Stimulated activated CD8-positive, alpha-beta memory T cell treated with anti-CD3 and anti-CD28 coated beads, Interleukin-2, amount 100 ng/mL, for 48 hours (primary cell): ENCODE data around the gene IKZF1.

Experiments
- DNase-seq, 2 donors: peaks; one replicate each; pipeline ENCODE4 v3.0.0-alpha.2; 2020; ENCODE audit warnings: low read depth in 2 of 2

IKZF1 gene

DNA sequence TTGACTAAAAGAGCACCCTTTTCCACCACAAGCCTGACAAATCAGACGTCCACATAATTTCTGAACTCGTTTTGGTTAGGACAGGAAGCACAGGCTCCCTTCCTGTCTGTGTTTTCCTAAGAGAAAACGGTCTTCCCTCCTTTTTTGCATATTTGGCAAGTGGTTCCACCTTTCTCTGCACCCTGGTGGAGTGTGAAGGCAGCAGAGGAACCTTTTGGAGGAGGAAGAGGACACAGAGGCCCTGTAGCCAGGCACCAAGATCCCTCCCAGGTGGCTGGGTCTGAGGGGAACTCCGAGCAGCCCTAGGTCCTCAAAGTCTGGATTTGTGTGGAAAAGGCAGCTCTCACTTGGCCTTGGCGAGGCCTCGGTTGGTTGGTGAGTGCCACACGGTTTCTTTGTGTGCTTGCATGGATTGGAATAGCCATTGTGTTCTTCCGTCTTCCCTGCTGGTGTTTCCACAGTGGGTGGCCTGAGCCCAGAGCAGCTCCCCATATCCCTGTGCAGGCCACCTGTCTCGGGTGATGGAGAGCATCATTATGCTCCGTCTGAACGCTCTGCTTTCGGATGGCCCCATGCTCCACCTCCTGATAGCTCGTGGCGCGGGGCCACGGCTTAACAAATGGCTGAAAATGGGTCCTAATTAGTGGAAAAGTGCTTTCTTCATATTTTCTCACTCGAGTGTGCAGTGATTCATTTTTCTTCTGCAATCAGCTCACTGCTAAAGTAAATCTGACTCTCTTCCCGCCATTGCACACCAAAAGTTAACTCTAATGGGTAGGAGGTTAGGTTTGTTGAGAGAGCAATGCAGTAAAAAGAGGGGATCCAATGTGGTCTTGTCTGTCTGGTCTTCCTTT, 4.2 kb downstream of the IKZF1 start:
- no peak for DNase-seq

DNA sequence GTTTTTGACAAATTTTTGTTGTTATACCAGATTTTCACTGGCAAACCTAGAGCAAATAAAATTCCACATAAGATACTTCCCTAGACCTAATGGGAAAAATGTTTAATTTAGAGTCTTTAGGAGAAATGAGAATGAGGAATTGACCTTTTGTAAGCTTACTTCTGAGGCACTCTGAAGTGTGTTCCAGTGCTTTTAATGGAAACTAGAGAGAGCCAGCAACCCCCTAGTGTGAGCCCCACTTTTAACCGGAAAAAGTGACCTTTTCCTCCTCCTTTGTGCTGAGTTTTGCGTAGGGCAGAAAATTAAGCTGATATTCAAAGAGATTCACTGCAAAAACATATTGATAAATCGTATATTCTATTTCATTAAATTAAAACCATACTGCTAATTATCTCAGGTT, 5.2 kb downstream of the IKZF1 start:
- DNase-seq: no peak

DNA sequence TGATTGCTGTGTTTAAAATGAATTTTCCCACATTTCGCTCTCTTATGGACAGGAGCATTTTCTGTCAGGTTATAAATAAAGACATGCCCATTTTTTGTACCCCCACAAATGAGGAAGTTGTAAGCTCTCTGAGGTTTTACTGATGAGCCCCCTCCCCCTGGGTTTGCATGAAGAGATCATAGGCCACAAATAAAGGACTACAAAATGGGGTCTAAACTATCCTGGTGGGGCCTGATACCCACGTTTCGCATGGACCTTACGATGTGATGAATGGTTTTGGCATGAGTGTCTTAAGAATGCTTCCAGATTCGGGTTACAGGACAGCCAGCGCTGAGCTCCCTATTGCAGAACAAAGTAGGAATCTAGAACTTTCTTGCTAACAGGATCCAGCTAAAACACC, 5.8 kb downstream of the IKZF1 start:
- DNase-seq: no peak

DNA sequence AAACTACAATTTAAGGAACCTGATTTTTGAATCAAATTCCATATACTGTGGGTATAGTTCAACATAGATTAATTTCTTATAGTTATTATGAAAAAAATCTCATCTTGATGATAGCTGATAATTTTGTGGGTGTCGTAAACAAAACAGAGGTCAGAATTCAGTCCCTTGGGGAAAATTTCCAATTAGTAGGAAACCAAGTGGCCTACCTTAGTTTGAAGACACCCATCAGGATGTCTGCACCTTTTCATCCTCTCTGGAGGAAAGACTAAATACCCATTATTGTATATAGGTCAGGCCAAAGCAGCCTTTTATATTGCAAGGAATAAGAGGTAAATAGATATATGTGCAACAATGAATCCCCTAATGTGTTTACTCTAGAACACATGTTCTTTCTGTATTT, 6.4 kb downstream of the IKZF1 start:
- DNase-seq: no peak

DNA sequence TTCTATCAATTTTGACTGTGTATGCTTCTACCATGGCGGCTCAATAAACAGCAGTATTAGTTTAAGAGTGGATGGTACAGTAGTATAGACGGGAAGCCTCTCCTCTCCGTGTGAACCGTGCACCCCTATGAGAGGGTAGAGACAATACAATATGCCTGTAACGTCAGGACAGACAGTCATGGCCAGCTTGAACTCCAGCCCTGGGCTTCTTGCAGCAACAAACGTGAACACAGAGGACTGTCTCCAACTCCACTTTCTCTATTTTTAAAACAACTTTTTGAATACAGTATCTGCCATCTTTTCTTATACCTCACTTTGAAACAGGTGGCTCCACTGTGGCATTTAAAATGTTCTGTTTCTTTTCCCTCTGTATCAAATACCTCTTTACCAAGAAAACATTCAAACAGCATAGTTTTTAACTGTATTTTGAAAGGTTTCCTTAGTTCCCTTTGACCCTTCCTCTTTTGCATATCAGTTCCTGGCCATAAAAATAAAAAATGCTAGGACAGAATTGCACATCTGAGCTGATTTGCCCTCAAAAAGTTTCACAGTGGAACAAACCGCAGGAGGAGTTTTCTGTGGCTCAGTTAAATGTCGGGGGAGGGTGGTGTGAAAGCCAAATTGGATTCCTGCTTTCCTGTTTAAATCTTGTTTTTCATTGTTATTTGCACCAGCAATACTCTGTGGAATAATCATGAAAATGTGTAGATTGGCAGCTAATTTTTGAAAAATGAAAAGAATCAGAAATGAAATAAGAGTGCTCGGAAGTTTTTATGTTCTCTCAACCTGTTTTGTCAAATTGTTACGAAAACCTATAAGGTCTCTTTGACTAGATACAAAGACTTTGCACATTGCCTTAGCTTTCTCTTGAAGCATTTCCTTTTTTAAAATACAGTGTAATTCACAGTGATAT, 8.0 kb downstream of the IKZF1 start:
- DNase-seq: no peak

DNA sequence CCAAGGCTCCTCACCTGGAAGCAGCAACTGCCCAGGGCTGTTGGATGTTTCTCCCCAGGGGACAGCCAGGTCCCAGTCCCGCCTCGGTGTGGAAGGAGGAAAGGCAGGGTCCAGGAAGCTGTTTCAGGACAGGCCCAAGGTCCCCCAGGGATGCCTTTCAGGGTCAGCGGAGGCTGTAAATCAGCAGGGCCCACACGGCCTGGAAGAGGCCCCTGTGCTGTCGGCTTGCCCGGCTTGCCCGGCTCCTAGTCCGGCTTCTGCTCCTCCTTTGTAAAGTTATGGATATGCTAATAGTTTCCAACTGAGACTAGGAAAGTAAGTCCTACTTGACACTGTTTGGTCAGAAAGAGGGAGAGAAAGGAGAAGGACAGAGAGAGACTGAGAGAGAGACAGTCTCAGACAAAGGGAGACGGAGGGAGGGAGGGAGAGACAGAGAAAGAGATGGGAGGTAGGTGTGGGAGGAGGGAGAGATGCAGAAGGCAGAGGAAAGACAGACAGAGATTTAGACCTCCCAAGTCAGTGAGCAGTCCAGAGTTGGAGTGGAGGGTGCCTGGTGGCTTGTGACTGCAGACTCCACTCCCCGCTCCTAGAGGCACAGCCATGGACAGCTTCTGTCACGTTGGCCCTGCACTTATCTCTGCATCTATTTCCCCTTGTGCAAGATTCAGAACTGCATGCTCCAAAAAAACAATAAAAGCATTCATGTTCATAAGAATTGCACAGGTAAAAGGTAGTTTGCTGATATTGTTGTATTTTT, 10.5 kb downstream of the IKZF1 start:
- no peak for DNase-seq

DNA sequence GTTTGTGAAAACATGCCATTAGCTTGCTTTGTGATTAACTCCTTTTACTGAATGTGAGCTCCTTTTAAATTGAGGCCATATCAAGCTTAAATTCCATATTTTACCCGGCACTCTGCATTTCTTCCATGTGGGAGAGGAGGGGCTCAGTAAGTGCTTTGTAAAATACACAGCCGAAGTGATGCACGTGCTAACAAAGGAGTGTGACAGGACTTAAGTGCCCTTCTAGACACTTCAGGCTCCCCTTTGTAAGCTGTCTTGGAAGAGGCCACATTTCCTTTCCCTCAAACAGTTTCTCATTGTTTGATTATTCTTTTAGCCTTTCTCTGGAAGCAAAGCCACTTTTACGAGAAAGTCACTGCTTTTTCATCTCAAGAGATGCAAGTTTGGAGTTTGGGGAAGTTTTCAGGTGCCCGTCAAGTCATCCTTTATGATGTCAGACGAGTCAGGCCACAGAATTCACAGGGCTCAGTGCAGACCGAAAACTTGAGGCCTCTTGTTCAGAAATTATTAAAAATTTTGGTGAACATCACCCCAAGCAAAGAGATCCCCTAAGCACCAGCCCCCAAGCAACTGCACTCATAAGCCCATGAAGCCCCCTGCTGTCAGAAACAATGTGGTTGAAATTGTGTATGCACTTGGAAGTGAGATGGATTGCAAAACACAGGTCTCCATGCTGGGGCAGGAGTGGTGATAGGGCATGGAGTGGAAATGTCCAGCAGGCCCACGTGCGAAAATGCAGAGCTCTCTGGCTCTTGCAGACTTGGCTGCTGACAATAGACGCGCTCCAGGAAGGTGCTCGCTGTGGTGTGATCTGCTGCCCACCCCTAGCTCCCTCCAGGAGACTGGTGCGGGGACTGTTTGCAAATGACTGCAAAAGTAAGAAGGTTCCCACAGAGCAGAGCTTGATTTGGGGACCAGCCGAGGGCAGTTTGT, 11.5 kb downstream of the IKZF1 start:
- no peak for DNase-seq

DNA sequence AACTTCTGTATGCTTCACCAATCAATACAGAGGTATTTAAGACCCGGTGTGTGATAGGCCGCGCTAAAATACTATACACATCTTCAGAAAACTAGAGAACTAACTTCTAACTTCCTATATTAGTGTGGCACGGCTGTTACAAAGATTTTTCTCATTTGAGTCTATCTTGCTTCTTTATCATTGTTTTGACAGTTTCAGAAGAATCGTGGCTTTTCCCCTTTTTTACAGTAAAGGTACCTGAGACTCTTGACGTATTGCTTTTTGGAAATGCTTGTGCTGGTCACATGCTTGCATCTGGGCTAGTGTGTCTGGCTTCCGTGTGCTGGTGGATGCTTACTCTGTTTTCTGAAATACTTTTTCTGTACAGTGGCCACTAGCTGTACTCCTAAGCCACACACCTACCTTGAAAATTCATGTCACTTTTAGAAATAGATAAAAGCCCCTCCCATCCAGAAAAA, 12.7 kb downstream of the IKZF1 start:
- DNase-seq: no peak

DNA sequence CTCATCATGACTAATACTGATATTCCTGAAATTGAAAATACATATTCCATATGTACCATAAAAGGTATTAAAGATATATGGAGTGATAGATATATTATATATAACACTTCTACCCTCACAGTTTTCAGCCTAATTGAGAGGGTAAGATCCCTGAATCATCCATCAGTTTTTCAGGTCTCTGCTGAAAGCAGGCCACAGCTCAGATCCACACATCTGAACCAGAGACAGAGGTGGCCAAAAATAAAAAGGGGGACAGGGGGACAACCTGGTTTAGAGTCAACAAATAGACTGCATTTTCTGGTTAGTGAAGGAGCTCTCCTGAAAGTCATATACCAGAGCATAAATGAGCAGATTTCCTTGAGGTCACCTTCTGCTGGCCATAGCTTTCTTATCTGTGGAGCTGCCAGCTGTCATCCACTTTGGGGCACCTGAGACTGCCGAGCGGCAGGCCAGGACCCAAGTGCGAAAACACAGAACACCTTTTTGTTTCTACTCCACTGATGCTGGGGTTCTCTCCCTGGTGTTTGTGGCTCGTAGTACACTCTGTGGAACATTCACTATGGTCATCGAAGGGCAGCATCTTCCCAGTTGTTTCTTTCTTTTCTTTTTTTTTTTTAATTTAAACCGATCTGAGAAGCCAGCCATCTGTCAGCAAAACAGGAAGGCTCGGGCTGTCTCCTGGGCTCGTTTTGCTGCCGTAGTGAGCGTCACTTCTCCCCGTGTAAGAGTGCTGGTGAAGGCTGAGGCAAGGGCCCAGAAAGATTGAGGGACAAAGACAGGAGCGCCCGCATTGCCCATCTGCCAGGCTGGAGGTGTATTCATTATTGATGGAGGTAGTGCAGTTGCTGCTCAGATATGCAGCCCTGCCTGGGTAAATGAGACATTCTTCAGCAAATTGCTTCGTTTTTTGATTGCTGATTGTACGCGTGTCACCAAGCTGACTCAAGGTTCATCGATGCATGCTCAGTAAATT, 13.5 kb downstream of the IKZF1 start:
- DNase-seq: no peak

DNA sequence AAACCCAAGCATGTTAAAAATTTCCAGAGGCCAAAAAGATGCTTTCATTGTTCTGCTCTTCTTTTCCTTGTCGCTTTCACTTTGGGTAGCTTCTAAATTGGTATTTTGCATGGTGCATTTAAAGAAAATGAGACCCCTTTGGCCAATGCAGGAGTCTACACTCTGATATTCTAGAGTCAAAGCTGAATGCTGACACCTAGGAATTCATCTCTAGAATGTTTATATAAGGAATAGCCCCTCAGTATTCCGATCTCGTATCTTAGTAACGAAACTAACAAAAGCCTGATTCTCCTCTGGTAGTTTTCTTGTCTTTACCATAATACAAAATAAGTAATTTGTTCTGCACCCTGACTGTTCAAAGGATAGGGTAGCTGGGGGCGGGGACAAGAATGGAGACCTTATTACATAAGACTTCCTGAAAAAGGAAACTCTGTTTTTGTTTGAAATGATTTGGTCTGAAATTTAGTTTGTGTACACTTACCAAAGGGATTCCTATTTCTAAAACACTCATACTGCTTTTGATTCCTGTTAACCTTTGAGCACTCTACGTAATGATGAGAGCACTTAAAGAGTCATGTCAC, 17.1 kb downstream of the IKZF1 start:
- DNase-seq: no peak

DNA sequence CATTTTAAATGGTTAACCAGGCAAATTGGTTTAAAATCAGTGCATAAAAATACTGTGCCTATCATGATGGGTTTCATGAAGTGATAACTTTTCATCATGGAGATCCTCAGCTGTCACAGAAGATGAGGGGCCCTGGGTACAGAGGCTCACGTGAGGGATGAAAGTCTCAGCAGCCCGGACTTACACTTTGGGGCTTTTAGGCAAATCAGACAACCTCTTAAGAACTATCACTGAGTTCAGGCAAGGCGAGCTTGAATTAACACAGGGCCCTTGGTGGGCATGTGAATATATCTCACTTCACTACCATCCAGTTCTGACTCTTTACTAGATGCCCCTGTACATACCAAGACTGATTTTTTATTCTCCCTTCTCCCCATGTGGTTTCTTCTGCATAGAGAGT, 19.6 kb downstream of the IKZF1 start:
- DNase-seq: no peak

DNA sequence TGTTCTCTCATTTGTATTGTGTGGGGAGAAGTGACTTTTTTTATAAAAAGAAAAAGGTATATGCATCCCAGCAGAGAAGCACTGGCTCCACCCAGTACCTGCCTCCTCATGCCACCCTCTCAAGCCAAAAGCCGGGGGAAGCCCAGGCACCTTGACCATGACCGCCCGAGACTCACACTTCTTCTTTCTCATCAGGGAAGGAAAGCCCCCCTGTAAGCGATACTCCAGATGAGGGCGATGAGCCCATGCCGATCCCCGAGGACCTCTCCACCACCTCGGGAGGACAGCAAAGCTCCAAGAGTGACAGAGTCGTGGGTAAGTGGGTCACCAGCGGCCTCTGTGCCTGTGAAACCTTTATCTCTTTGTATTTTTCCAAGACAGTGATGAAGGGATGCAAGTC, 22.9 kb downstream of the IKZF1 start:
- DNase-seq: no peak

DNA sequence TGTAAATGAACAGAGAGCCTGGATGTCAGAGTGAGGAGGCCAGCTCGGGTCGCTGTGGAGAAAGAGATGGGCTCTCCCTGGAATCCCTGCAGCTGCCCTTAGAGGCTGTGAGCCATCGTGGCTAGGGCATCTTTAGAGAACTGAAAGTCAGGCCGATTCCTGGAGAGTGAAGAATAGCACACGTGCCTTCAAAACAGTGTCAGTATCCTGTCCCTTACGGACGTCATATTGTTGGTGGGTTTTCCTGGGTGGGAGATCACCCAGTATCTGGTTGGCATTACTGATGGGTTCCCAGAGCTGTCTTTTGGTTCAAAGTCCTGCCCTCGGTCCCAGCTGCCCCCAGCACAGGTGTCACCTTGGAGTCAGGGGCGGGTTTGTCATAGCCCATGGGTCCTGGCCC, 25.3 kb downstream of the IKZF1 start:
- DNase-seq: no peak

DNA sequence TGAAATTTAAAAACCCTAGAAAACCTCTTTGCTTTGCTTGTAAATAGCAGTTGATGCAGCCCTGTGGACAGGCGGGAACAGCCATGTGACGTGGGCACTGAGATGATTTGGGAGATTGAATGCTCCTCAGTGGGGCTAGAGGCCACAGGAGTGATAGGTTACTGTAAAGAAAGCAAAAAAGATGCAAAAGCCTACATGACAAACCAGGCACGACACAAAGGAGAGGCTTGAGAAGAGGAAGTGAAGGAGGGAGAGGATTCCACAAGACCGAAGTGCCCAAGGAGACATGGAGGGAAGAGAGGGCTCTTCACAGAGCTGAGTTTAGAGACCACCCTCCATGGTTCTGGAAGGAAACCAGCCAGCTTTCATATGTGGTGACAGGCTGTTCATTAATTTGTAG, 25.7 kb downstream of the IKZF1 start:
- DNase-seq: no peak

DNA sequence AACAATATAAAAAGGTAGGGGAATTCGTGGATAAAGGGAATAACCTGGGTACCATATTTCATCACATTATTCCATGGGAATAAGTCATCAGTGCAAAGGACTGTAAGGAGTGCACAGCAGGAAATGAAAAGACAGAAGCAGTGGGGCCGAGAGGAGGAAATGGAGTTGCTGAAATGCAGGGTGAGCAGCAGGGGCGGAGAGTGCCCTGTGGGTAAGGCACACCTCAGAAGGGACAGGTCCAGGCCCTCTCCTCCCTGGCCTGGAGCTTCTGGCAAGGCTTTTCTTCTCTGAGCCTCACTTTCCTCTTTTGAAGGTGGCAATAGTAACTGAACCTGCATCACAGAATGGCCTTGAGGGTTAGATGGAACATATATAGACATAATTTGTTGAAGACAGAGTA, 26.2 kb downstream of the IKZF1 start:
- no peak for DNase-seq

DNA sequence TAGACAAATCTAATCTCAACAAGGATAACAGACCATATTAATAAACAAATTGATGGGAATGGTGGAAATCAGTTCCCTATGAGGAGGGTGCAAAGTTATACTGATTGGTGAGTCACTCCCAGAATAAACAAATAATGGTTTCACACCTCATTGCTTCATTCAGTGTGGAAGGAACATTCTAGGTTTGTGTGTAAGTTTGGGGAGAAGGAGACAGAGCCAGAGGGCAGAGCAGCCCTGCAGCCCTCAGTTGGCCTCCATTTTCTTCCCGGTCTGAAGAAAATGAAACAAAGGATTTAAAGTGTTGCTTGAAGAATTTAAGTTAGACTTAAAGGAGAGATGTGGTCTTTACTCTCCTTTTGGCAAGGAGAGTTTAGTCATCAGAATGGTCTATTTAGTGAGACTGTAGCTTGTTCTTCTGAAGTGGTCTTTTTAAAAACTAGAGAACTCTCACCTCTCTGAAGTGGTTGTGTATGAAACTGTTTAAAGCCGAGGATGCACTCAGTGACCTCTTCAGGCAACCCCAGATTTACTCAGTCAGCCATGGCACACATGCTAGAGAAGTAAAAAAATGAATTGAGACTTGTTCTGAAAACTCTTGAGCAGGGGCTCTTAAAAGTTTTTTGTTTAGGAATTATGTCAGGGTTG, 27.2 kb downstream of the IKZF1 start:
- no peak for DNase-seq

DNA sequence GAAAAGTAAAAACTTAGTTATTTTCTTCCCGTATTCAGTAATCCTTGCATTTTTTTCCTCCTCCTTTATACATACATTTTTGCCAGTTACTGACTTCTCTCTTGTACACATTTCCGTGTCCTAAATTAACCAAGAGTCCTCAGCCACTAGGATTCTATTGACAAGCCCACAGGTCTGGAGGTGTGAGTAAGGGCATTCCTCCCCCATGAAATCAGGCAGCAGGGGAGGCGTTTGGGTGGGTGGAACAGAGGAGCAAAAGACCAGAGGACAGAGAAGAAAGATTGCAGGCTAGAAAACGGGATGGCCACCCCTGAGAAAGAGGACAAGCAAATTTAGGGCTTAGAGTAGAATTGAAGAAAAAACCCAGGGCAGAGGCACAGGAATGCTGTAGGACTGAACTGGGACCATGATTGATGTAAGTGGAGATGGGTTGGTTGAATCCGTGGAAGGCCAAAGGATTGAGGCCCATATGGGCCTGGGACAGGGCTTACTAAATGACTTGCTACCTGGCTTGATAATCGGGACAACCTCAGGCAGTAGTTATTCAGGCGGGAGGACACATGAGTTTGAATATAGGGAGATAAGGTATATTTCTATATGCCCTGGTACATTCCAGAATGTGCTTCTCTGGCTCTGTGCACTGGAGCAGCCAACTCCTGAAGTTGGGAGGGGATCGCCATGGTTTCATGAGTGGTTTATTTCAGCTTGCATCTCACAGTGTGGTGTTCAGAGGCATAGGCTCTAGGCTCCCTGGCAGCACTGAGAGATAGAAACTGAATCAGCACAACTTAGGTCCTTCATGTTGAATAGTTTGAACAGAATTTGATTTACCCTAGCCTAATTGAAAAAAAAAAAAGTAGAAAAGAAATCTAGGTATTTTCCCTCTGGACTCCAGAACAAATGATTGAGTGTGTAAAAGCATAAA, 28.0 kb downstream of the IKZF1 start:
- DNase-seq: no peak

DNA sequence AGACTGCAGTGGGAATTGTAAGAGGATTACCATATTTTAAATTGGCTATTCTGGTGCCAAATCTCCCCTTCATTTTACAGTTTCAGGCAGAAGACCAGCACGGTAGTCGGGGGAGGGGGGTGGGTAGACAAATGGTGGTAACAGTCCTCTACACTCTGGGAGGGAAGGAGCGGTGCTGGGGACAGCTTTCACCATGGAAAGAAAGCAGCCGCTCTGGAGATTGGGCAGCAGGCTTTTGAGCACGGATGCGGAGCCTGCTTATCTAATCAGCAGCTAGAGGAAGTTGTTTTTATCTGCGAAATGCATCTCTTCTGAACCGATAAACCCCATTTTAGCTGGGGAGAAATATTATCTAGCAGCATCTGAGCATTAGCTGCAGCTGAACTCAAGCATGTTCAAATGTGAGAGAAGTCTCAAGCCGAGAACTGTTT, 28.7 kb downstream of the IKZF1 start:
- DNase-seq: no peak
